ENCODE measurements around the gene CX3CL1. TPM values are rescaled to one million over a fixed set of nuclear protein-coding genes. Genes with fewer than 3 reads are reported as not detected.

The CX3CL1 gene
- total and polyA plus RNA-seq, 2 of the 13 experiments (the other 11 are each of a cell fraction or from before 2014, with no cell fraction given): 57.3 to 60.8 TPM

DNA sequence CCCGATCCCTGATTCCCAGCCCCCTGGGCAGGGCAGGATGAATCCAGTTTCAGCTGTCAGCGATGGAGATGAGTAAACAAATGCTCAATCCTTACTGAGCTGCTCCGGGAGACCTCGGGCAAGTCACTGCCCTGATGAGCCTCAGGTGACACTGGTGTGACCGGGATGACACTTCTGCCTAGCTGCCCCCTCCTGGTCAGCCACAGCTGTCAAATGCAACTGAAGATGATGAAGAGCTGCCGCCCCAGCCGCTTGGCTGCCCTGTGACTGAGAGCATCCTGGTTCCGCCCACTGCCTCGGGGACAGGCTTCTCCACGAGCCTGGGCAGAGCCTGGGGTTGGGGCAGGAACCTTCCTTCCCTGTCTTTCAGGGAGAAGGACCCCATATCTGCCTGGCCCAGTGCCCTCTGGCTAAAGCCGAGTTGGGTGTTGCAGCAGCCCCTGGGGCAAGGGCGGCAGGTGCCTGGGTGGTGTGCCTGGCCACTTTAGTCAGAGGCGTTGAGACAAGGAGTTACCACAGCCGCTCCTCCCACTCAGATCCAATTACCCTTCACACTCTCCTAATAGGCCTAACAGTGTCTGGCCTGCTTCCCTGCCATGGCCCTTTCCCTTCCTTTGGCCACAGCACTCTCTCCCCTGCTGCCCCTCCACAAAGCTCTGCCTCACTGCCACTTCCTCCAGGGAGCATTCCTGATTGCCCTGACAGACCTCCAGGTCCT is 37.7 kb downstream of the CX3CL1 start (continued):
- TF ChIP-seq ZNF44 (CRISPR knock-in tag; IDR thresholded peaks at IDR 0.05): no peak
- TF ChIP-seq ZSCAN20 (CRISPR knock-in tag; IDR thresholded peaks at IDR 0.05; ENCODE audit: borderline replicate concordance): no peak
- TF ChIP-seq, protein P1, sequence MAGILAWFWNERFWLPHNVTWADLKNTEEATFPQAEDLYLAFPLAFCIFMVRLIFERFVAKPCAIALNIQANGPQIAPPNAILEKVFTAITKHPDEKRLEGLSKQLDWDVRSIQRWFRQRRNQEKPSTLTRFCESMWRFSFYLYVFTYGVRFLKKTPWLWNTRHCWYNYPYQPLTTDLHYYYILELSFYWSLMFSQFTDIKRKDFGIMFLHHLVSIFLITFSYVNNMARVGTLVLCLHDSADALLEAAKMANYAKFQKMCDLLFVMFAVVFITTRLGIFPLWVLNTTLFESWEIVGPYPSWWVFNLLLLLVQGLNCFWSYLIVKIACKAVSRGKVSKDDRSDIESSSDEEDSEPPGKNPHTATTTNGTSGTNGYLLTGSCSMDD (CRISPR knock-in tag; IDR thresholded peaks at IDR 0.05): no peak
- TF ChIP-seq ZMYM3 (CRISPR knock-in tag; IDR thresholded peaks at IDR 0.05): 0 out of 2 replicates have a peak, but pooled peaks have one; percentile 13
- no peak for TF ChIP-seq ARHGAP35 (CRISPR knock-in tag; IDR thresholded peaks at IDR 0.05; ENCODE audit: borderline replicate concordance)
- TF ChIP-seq, protein P2, sequence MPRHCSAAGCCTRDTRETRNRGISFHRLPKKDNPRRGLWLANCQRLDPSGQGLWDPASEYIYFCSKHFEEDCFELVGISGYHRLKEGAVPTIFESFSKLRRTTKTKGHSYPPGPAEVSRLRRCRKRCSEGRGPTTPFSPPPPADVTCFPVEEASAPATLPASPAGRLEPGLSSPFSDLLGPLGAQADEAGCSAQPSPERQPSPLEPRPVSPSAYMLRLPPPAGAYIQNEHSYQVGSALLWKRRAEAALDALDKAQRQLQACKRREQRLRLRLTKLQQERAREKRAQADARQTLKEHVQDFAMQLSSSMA (CRISPR knock-in tag; IDR thresholded peaks at IDR 0.05): no peak
- TF ChIP-seq, protein P3, sequence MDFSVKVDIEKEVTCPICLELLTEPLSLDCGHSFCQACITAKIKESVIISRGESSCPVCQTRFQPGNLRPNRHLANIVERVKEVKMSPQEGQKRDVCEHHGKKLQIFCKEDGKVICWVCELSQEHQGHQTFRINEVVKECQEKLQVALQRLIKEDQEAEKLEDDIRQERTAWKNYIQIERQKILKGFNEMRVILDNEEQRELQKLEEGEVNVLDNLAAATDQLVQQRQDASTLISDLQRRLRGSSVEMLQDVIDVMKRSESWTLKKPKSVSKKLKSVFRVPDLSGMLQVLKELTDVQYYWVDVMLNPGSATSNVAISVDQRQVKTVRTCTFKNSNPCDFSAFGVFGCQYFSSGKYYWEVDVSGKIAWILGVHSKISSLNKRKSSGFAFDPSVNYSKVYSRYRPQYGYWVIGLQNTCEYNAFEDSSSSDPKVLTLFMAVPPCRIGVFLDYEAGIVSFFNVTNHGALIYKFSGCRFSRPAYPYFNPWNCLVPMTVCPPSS (IDR thresholded peaks at IDR 0.05): no peak
- TF ChIP-seq TOE1 (CRISPR knock-in tag; IDR thresholded peaks at IDR 0.05): no peak
- TF ChIP-seq, protein P4, sequence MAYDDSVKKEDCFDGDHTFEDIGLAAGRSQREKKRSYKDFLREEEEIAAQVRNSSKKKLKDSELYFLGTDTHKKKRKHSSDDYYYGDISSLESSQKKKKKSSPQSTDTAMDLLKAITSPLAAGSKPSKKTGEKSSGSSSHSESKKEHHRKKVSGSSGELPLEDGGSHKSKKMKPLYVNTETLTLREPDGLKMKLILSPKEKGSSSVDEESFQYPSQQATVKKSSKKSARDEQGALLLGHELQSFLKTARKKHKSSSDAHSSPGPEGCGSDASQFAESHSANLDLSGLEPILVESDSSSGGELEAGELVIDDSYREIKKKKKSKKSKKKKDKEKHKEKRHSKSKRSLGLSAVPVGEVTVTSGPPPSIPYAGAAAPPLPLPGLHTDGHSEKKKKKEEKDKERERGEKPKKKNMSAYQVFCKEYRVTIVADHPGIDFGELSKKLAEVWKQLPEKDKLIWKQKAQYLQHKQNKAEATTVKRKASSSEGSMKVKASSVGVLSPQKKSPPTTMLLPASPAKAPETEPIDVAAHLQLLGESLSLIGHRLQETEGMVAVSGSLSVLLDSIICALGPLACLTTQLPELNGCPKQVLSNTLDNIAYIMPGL (CRISPR knock-in tag; IDR thresholded peaks at IDR 0.05; ENCODE audit: borderline replicate concordance in 1 of 2, low read depth in 1 of 2): 0 out of 4 replicates have a peak, but pooled peaks of 1 of the 2 experiments have one; percentile 34
- no peak for TF ChIP-seq ZNF660 (CRISPR knock-in tag; IDR thresholded peaks at IDR 0.05; ENCODE audit: borderline replicate concordance, low read depth)
- 0 out of 2 replicates have a peak, but pooled peaks have one; percentile 26 for TF ChIP-seq RCOR2 (CRISPR knock-in tag; IDR thresholded peaks at IDR 0.05)
- TF ChIP-seq ZBTB42 (CRISPR knock-in tag; IDR thresholded peaks at IDR 0.05): no peak

All from HepG2 (cell line).